ENCODE results near the gene PEMT. TPM values are rescaled to one million over a fixed set of nuclear protein-coding genes. Genes with fewer than 3 reads are reported as not detected.

PEMT gene
- total and polyA plus RNA-seq, 9 of the 15 experiments (the other 6 are each of a cell fraction or from before 2014, with no cell fraction given), result 1.4 to 36.4 (median 13.6) TPM

DNA sequence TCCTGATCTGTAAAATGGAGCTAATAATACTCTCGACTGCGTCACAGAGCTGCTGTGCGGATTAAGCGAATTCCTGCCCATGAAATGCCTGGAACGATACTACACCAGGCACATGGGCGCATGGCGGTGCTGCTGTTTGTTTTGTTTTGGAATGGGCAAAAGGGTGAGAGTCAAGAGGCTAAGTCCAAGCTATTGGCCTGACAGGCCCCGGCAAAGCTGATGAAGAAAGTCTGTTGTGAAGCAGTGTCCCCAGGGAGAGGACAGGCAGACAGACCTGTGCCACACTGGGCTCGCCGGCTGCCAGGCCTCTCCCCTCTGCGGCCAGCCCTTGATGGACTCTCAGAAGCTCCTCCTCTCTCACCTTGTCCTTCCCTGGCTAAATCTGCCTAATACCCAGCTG lies 64.0 kb downstream of the PEMT start:
- in situ Hi-C loops (cut with MboI), result no loop called here
- peaks cover 0 to 14% of the 10 kb centered on the region in 2 experiments; a peak in 2 of 5 replicates for H3K4me1 ChIP-seq (replicated peaks in 1 of 2; ENCODE audit: control insufficient read depth in 2 of 2, insufficient read depth in 2 of 2, low read length in 2 of 2)
- H4K20me1 ChIP-seq (replicated peaks; ENCODE audit: control insufficient read depth, insufficient read depth, low read length), result no peaks in the 10 kb centered on the region
- FAIRE-seq (no peak), ATAC-seq (no peak), DNase-seq (ENCODE audit: extremely low read depth in 1 of 4, low spot score in 3 of 4) (no peak)
- no peaks in the 10 kb centered on the region for H3K36me3 ChIP-seq (ENCODE audit: control insufficient read depth, insufficient read depth, low read length)
- no peak overlapping the region for H3K4me3 ChIP-seq
- whole genome bisulfite sequencing (ENCODE audit: insufficient coverage, low coverage, missing lambda C conversion rate), result 86% methylated on average over 6 of the region's 11 CpGs
- H3K4me2 ChIP-seq (ENCODE audit: insufficient read depth, low read length), result no peak overlapping the region
- H3K27ac ChIP-seq (ENCODE audit: extremely low read depth, low read depth, low read length), result no peak overlapping the region
- POLR2A ChIA-PET, result interaction anchor here (0.8 kb wide), 1 partner anchor 38 kb away, joined by 3 read pairs; no protein-coding TSS in a partner anchor
- H3K9ac ChIP-seq (ENCODE audit: insufficient read depth in 1 of 2, low read depth in 2 of 2, low read length in 2 of 2), result no peak overlapping the region
- H3K79me2 ChIP-seq (ENCODE audit: control insufficient read depth, insufficient read depth, low read length), result no peaks in the 10 kb centered on the region
- CTCF ChIA-PET (ENCODE audit: low intra/inter-chr PET ratio), result no interaction called here
- no TSS peak for BruUV-seq (replicated peaks)
- H3K9me3 ChIP-seq (replicated peaks; ENCODE audit: control insufficient read depth, insufficient read depth, low read depth, low read length), result no peaks in the 10 kb centered on the region
- no peak overlapping the region for H2AFZ ChIP-seq (ENCODE audit: low read depth, low read length)
- intact Hi-C loops (cut with micrococcal nuclease), result no loop called here
- no peaks in the 10 kb centered on the region for H3K9me1 ChIP-seq (ENCODE audit: control insufficient read depth, insufficient read depth, low read length)
- H3K27me3 ChIP-seq (ENCODE audit: control insufficient read depth in 2 of 2, insufficient read depth in 2 of 2, low read length in 2 of 2), result no peaks in the 10 kb centered on the region
- no peak for TF ChIP-seq HNRNPUL1 (IDR thresholded peaks at IDR 0.05; ENCODE audit: low read length)
- TF ChIP-seq SIN3B (IDR thresholded peaks at IDR 0.05; ENCODE audit: low read depth), result no peak
- no peak for TF ChIP-seq JUN (IDR thresholded peaks at IDR 0.05; ENCODE audit: borderline replicate concordance, low read depth, low read length)
- TF ChIP-seq JUN (CRISPR knock-in tag; IDR thresholded peaks at IDR 0.05; ENCODE audit: borderline replicate concordance), result no peak
- no peak for TF ChIP-seq CREBBP (IDR thresholded peaks at IDR 0.05; ENCODE audit: low read depth, low read length)
- TF ChIP-seq KDM2B (CRISPR knock-in tag; IDR thresholded peaks at IDR 0.05), result no peak
- TF ChIP-seq SMAD2 (IDR thresholded peaks at IDR 0.05; ENCODE audit: low read depth, low read length), result no peak
- no peak for TF ChIP-seq HLTF (IDR thresholded peaks at IDR 0.05)
- no peak for TF ChIP-seq ZNF830 (CRISPR knock-in tag; IDR thresholded peaks at IDR 0.05)
- no peak for TF ChIP-seq PURB (CRISPR knock-in tag; IDR thresholded peaks at IDR 0.05; ENCODE audit: low read depth)
- no peak for TF ChIP-seq ZNF445 (CRISPR knock-in tag; IDR thresholded peaks at IDR 0.05; ENCODE audit: low read depth)
- no peak for TF ChIP-seq ARHGAP35 (IDR thresholded peaks at IDR 0.05; ENCODE audit: partially characterized antibody)
- TF ChIP-seq HNRNPL (IDR thresholded peaks at IDR 0.05; ENCODE audit: low read depth, low read length), result no peak
- no peak for TF ChIP-seq CHCHD3 (CRISPR knock-in tag; IDR thresholded peaks at IDR 0.05)
- TF ChIP-seq CEBPG (CRISPR knock-in tag; IDR thresholded peaks at IDR 0.05), result no peak
- TF ChIP-seq CEBPG (tag; conservative IDR thresholded peaks at IDR 0.05 in 1 of 2, IDR thresholded peaks at IDR 0.05 in 1 of 2), result no peak
- no peak for TF ChIP-seq ZNF384 (IDR thresholded peaks at IDR 0.05; ENCODE audit: low read depth, low read length)
- TF ChIP-seq YY1 (IDR thresholded peaks at IDR 0.05; ENCODE audit: borderline replicate concordance in 1 of 3, control insufficient read depth in 1 of 3, extremely low read depth in 1 of 3, insufficient read depth in 3 of 3, insufficient read length in 1 of 3, insufficient replicate concordance in 2 of 3, low read depth in 1 of 3, low read length in 2 of 3), result no peak
- TF ChIP-seq ARID4B (CRISPR knock-in tag; IDR thresholded peaks at IDR 0.05), result no peak

Measured in K562 (cell line).